NCI-H2196 (cell line): ENCODE measurements around the gene FGF7.
"Not testable (repeated sequence)": the region's sequence is repeated elsewhere in the genome, so short reads cannot be mapped to it uniquely, and the experiment has no call there.

Experiments
- DNase-seq: peaks from one replicate; lab custom pipeline; 2025; ENCODE audit not compliant: unreplicated experiment; lab: John Stamatoyannopoulos, UW

The FGF7 gene, protein sequence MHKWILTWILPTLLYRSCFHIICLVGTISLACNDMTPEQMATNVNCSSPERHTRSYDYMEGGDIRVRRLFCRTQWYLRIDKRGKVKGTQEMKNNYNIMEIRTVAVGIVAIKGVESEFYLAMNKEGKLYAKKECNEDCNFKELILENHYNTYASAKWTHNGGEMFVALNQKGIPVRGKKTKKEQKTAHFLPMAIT

DNA sequence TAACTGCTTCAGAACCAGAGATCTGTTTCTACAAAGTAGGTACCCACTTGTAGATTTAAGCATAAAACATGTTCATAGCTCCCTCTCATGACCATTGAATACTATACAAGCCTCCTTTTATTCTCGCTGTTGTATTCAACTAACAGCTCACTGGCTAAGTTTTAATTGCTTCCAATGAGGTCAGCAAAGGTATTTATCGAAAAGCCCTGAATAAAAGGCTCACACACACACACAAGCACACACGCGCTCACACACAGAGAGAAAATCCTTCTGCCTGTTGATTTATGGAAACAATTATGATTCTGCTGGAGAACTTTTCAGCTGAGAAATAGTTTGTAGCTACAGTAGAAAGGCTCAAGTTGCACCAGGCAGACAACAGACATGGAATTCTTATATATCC is at the start of gene FGF7:
Gene FGF7 (plus strand): TSS at position 222 of the 400 bp plus-strand sequence. CDS start 1,056 bp downstream, outside the sequence.
- no peak for DNase-seq

DNA sequence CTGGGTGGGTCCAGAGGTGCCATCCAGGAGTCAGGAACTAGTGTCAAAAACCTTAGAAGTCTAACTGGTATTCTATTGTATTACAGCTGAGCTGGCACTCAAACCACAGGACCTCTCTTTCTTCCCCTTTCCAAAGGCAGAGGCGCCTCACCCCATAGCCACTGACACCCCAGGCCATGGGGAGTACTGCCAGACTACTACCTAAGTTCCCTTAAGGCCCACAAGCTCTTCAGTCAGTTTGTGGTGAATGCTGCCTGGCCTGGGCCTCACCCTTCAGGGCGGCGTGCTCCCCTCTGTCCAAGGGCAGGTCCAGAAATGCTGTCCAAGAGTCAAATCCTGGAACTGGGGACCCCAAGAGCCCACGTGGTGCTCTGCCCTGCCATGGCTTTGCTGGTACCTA is 43.0 kb upstream of the FGF7 start:
- no peak for DNase-seq

DNA sequence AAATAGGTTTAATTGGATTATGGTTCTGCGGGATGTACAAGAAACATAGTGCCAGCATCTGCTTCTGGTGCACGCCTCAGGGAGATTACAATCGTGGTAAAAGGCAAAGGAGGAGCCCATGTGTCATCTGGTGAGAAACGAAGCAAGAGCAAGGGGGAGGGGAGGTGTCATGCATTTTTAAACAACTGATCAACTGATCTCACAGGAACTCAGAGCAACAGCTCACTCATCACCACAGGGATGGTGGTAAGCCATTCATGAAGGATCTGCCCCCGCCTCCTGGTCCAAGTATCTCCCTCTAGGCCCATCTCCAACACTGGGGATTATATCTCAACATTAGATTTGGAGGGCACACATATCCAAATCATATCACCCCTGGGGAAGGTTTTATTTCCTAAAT is 42.1 kb upstream of the FGF7 start:
- no peak for DNase-seq

DNA sequence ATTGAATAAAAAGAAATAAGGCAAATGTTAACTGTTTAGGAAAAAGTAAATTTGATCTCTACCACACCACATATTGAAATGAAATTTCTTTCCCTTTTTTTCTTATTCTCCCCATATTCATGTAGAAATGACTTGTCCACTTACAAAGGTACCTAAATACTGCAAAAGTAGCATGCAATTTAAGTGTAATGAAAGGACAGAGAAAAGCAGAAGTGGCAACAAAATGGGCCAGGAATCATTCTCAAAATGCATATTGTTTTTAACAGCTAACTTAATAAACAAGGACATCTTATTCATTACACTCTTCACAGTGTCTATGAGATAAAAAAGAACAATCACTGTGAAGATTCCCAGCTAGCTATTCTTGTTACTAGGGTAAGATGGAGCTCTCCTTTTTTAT is 40.6 kb upstream of the FGF7 start:
- DNase-seq, result no peak

DNA sequence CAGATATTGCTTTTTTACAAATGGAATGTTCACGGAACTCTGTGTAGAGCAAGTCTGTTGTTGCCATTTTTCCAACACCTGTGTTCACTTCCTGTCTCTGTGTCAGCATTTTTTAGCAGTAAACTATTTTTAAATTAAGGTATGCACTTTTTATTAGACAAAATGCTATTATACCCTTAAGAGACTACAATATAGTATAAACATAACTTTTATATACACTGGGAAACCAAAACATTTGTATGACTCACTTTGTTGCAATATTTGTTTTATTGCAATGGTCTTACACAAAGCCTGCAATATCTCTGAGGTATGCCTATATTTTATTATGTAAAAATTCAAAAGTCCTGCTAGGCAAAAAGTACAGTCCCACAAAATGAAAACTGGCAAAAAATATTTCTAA is 39.8 kb upstream of the FGF7 start:
- no peak for DNase-seq

DNA sequence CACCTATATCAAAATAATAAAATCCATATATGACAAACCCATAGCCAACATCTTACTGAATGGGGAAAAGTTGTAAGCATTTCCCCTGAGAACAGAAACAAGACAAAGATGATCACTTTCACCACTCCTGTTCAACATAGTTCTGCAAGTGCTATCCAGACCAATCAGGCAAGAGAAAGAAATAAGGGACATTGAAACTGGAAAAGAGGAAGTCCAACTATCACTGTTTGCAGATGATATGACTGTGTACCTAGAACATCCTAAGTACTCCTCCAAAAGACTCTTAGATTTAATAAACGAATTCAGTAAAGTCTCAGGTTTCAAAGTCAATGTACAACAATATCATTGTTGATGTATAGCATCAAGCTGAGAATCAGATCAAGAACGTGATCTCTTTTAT is 35.6 kb upstream of the FGF7 start:
- DNase-seq, result no peak

DNA sequence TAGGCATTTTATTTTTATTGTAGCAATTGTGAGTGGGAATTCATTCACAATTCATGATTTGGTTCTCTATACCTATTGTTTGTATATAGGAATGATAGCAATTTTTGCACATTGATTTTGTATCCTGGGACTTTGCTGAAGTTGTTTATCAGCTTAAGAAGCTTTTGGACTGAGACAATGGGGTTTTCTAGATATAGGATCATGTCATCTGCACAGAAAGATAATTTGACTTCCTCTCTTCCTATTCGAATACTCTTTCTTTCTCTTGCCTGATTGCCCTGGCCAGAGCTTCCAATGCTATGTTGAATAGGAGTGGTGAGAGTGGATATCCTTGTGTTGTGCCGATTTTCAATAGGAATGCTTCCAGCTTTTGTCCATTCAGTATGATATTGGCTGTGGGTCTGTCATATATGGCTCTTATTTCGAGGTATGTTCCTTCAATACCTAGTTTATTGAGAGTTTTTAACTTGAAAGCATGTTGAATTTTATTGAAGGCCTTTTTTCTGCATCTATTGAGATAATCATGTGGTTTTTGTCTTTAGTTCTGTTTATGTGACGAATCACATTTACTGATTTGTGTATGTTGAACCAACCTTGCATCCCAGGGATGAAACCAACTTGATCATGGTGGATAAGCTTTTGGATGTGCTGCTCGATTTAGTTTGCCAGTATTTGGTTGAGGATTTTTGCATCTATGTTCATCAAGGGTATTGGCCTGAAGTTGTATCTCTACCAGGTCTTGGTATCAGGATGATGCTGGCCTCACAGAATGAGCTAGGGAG is 20.3 kb upstream of the FGF7 start:
- not testable (repeated sequence) for DNase-seq

DNA sequence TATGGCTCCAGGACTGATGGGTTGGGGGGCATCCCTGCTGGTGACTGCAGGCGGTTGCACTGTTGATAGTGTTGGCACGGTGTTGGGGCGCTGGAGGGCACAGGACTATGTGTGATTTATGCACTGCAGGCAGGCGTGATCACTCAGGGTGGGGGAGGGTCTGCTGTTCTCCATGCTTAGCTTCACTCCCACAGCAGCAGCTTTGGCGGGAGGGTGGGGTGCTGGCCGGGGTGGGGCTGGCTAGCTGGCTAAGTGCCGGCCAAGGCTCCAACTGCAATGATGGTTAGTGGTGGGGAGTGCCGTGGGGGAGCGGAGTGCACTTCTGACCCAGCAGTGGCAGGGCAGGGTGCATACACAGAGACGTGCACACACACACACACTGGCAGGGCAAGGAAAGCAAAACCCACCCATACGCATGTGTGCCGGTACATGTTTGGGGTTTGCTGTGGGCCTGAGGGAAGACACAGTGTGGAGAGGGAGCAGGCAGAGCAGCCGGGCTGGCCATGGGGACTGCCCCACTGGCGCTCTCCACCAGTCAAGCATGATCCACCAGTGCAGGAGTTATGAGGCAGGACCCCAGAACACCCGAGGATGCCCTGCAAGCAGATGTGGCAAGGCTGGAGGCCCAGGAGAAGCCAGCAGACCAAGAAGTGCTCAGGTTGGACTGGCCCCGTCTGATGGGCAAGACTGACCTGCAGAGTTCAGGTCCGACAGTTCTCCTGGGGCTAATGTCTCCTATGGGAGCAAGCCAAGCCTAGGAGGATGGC is 16.5 kb upstream of the FGF7 start:
- DNase-seq, result no peak

DNA sequence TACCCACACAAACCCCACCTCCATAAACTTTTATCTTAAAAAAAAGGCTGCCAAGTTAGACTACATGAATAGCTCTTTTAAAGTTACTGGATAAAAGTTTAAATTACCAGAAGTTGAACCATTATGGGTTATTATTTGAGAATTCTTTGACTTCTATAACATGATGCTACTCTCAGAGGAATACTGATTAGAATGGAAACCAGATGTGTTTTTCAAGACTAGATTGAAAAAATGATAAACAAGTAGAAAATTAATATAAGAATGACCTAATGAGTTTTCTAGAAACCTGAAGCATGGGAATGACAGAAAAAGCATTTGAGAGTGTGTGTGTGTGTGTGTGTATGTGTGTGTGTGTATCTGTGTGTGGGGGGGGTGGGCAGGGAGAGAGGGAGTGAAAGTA is 12.4 kb upstream of the FGF7 start:
- no peak for DNase-seq

DNA sequence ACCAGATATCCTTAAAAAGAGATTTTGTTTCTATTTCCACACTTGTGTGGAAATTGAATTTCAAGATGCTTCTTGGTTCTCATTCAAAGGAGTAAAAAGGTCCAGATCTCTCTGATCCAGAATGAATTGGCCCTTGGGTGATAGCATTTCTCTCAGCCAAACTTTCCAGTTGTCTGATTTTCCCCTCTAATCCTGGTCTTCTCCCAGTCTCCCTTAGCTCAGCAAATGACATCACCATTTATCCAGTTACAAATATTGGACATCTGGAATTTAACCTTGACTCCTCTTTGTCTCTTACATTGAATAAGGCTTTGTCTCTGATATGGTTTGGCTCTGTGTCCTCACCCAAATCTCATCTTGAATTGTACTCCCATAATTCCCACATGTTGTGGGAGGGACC is 10.2 kb upstream of the FGF7 start:
- DNase-seq, result no peak

DNA sequence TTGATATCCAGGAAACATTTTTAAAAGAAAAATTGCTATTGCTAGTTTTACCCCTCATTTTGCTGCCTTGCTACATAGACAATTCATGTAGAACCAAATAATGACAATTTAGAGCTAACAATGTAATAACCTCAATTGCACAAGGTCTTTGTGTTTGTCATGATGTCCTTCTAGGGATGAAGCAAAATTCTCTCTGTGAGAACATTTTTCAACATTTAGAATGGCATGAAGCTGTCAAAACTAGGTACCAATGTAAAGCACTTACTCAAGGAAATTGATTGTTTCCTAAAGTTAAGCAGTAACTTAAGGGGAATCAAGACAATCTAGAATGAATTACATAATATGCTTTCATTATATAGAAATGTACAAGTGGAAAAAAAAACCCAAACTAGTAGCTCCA is 7.9 kb upstream of the FGF7 start:
- no peak for DNase-seq

DNA sequence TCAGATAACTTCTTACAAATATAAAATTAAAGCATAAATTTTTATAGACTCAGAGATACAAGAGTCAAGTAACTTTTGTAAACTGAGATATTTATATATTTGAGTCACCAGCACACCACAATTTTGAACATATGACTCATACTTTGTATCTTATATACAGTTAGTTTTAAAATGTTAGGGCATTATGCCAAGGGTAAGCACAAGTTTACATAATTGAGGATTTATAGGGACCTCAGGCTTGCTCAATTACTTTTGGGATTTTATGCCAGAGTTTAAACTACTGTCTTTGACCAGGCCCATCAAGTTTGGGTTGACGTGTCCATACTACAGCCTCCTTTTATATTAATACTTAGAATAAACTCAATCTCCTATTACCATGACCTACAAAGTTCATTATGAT is 7.4 kb upstream of the FGF7 start:
- DNase-seq, result no peak

DNA sequence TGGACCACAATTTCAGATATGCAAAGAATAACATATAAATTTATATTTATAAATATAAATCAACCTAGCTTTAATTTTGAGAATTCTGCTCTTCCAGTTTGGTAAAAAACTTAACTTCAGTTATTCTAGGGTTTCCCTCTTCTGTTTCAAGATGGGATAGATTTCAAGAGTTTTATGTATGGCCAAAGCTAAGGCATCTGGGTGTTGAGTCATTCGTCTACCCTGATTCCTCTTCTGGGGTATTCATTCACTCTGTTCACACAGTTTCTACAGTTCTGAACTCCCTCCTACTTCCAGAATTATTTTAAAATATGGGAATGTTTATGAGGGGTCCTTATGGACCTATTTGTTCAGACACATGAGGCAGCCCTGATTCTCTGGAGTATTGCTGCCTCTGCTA is 4.2 kb upstream of the FGF7 start:
- DNase-seq, result no peak

DNA sequence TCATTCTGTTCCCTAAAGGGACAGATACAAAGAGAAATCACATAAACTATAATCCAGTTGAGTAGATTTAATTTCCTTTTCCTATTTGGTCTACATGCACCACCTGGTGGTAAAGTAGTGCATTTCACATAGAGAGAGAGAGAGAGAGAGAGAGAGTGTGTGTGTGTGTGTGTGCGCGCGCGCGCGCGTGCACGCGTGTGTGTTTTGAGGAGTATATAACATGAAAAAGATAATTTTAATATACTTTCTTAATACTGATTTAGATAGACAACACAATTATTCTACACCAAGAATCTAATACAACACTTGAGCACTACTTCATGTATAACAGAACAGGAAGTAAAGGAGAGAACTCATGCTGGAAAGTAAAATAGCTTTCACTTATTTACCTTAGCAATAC is 1.1 kb upstream of the FGF7 start:
- peak; percentile 1 for DNase-seq

DNA sequence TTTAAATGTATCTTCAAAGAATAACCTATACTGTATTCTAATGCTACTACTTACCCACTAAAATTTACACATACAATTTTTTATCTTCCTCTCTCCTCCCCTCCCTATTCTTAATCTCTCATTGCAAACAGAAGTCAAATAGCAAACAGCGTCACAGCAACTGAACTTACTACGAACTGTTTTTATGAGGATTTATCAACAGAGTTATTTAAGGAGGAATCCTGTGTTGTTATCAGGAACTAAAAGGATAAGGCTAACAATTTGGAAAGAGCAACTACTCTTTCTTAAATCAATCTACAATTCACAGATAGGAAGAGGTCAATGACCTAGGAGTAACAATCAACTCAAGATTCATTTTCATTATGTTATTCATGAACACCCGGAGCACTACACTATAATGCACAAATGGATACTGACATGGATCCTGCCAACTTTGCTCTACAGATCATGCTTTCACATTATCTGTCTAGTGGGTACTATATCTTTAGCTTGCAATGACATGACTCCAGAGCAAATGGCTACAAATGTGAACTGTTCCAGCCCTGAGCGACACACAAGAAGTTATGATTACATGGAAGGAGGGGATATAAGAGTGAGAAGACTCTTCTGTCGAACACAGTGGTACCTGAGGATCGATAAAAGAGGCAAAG is 984 bp downstream of the FGF7 start:
- DNase-seq, result no peak

DNA sequence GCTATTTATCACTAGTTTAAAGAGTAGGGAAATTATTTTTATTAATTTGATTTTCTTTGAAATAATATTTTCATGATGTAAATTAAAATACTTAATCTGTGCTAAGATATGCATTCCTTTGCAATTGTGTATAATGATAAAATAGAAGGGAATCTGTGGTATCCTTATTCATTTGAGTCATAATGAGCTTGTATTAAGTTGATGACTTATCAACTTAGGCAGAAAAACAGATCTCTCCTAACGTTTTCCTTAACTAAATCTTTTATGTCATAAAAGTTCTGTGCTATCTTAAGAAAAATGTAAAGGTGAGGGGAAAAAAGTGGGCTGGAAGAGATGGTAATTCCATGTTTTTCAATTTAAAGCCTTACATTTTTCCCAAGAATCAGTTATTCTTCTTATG is 1.9 kb downstream of the FGF7 start:
- no peak for DNase-seq

DNA sequence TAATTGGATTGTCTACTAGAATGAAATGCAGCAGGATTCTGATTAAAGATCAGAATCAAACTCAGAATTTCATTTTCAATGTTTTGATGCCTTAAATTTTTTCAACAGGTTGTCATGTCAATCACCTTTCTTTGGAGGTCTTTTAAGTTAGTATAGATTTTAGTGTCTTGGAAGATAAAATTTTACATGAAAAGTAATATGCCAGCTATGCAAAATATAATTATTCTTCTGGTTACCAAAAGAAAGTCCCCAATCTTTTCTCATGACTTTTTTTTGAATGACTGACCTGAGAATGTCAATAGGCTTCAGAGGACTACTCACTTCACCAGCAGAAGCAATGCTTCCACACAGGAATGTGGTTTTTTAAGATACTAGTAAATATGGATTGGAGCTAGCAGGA is 4.3 kb downstream of the FGF7 start:
- DNase-seq, result no peak

DNA sequence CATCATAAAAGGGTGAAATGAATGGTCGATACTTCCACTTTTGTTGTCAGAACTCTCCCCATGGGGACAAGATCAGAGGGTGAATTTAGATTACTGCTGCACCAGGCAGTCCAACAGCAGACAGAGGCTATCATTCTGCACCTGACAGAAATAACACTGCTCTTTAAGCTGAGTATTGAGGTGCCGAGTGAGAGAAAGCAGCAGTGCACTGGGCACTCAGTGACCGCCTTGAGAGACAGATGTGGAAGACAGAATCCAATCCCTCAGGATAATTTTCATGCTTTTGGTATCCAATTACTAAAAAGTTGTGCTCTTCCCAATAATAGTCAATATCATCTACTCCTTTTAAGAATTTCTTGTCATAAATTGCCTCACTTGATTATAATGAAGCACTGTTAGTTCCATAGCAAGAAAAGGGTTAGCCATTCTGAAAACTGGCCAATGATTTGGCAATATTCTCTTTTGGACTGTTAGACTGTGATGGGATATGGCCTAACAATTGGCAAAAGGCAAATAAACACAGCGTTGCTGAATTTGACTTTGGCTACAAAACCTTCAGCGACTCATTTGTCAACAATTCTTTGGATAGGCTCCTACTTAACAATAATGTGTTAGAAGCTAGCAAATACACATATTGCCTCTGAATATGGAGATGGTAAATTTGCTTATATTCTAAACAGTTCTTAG is 5.5 kb downstream of the FGF7 start:
- DNase-seq, result no peak

DNA sequence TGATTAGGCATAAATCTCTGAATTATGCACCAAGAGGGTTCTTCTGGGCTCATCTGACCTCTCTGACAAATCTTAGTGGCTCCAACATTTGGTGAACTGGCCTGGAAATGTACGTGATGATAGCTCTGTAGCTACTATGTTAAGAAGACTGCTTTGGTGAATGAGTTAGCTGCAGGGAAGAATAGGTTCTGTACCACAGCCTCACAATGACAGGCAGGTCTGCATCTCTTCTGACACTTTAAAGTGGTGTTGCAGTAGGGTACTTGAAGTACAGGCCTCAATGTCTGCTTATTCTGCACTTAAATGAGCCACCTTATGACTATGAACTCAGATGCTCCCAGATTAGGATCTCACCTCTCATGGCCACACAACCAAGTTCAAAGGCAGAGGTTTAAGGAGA is 7.0 kb downstream of the FGF7 start:
- DNase-seq, result no peak

DNA sequence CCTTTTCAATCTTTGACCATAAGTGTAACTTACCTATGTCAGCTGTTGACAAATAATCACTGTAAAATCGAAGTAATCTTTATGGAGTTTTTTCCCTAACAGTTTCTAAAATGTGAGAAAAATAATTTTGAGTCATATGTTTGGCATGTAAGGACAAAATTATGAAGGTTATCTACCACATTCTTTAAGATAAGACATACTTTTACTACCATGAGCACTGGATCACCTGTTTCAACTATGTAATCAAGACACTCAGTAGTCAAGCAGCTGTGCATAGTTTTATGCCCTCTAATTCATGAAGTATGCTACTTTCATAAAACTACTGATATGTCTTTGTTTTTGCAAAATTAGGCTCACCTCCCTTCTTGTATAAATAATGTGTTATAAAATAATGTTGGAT is 12.1 kb downstream of the FGF7 start:
- DNase-seq, result no peak

DNA sequence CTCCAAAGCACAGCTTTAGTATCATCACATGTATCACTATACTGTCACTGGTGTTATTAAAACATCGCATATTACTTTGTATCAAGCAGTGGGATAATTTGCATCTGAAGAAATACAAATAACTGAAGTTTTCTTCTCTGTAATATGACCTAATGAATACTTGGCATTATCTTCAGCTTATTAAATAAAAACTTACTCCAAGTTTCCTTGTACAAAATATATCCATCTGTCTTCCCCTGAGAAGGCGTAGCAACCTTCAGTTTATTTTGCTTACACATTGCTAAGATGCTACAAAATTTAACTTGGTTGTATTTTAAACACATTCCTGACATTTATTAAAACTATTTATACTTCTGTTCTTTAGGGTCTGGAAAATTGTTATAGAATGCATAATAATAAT is 13.7 kb downstream of the FGF7 start:
- DNase-seq, result no peak
